GM12874 (cell line): ENCODE measurements around the gene CCNQ.

Source experiments
- CTCF ChIP-seq: IDR thresholded peaks from 2 replicates; pipeline ENCODE4 v1.5.1; 2011; ENCODE audit warnings: low read depth, mild to moderate bottlenecking, control low read depth, low read length, moderate library complexity; ENCODE audit not compliant: insufficient read depth

CCNQ gene

GRCh38 chrX:153557618-153558355, 41.2 kb downstream of the CCNQ start:
- no peak for TF ChIP-seq CTCF

DNA sequence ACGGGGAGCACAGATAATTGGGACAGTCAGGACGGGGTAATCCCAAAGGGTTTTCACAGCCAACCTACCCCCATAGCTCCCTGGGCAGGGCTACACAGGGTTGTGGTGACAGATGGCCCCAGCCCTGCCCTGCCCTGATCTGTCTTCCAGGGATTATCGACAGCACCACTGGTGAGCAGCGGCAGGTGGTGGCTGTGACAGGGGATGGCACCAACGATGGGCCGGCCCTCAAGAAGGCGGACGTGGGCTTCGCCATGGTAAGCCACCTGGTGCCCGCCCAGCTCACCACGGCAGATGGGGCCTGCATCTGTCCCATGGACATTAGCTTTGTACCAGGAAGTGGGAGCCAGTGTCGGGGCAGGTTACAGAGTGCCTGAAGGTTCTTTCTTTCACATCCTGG, 42.2 kb downstream of the CCNQ start:
- TF ChIP-seq CTCF = no peak

- TF ChIP-seq CTCF = peak; percentile 64
These were observed 44.3 kb downstream of the CCNQ start for GRCh38 chrX:153554519-153555167.

GRCh38 chrX:153551135-153551534, 47.8 kb downstream of the CCNQ start:
- no peak for TF ChIP-seq CTCF

DNA sequence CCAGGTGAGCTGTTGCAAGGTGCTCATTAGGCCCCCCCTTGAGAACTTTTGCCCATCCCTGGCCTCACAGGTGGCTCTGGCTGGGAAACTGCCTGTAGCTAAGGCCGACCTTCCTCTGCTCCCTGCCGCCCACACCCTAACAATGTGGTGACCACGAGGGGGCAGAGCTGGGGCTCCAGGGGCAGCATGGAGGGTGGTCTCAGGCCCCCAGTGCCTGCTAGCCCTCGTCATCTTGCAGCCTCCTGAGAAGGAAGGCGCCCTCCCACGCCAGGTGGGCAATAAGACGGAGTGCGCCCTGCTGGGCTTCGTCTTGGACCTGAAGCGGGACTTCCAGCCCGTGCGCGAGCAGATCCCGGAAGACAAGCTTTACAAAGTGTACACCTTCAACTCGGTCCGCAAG, 49.1 kb downstream of the CCNQ start:
- TF ChIP-seq CTCF = no peak

GRCh38 chrX:153549231-153549630, 49.7 kb downstream of the CCNQ start:
- TF ChIP-seq CTCF = no peak

DNA sequence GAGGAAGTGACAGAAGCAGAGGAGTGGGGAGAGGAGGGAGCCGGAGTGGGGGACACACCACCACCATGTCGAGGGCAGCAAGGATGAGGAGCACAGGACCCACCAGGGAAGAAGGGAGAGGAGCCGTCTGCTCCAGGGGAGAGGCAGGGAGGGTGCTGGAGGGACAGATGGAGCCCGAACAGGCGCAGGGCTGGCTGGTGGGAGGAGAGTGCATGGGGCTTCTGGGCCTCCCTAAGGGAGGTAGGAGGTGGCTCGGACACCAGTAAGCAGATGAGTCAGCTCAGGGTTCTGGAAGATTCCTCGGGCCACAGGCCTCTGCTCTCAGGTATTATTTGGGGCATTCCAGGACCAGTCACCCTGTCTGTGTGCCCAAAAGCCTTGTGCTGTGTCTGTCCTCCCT, 51.7 kb downstream of the CCNQ start:
- no peak for TF ChIP-seq CTCF
